ENCODE results near the gene MBTD1.

The MBTD1 gene

DNA sequence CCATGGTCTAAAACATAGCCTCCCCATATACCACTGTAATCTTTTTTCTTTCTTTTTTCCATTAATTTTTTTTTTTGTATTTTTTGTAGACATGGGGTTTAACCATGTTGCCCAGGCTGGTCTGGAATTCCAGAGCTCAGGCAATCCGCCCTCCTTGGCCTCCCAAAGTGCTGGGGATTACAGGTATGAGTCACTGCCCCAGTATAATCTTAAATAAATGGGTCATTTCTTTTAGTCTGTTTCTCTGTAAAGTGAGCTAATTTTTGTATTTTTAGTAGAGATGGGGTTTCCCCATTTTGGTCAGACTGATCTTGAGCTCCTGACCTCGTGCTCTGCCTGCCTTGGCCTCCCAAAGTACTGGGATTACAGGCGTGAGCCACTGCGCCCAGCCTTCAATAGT, 112.2 kb downstream of the MBTD1 start:
- no peak for DNase-seq (ENCODE audit: low read depth in 2 of 2)

DNA sequence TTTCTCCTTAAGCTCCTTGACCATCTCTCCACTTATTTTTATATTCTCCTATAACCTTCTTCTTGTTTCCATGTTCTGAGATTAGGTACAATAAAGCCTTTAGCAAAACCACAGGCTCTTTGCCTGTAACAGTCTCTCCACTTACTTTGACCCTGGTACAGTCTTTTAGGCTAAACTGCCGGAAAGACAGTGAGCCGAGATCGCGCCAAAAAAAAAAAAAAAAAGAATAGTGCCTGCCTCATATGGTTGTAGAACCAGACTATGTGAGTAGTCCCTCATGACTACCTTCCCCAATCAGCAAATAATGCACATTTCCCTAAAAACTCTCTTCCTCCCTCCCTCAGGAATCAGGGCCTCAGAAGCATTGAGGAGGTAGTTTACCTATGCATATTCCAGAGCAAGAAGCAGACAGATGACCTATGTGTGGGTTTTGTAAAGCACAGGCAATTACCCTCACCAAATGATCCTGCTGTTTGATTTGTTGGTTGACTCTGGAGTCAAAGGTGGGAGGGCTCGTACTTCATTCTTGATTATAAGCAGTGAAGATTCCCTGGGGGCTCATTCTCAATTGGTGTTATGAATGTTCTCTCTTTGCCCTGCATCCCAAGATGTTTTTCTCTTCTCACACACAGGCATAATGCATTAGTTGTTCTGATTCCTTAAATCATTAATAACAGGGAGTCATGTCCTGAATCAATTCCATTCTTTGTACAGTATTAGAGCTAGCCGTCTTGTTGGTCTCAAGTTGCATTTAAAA, 115.4 kb downstream of the MBTD1 start:
- no peak for DNase-seq (ENCODE audit: low read depth in 2 of 2)

DNA sequence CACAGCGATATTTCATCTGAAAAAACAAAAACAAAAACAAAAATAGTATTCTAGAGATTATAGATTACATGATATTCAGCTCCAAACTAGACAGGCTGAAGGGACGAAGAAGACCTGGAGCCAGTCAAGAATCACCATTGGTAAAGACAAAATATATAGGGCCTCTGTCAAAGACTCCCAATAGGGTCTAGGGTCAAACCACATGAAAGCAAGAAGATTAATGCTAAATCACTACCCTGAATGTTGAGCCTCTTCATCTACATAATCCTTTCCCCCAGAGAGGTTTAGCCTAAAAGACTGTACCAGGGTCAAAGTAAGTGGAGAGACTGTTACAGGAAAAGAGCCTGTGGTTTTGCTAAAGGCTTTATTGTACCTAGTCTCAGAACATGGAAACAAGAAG, 117.3 kb downstream of the MBTD1 start:
- DNase-seq (ENCODE audit: low read depth in 2 of 2) = no peak

DNA sequence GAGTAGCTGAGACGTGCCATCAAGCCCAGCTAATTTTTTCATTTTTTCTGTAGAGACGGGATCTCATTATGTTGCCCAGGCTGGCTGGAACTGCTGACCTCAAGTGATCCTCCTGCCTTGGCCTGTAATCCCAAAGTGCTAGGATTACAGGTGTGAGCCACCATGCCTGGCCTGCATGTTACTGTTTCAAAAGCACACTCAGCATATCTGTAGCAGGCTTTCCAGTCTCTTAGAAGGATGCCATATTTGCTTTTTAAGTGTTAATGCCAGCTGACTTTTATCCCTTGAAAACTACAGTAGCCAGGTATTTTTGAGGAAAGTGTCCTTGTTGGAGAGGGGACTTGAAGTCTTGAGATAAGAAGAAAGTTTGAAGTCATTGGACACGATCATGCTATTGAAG, 123.9 kb downstream of the MBTD1 start:
- DNase-seq (ENCODE audit: low read depth in 2 of 2) = no peak

- DNase-seq (ENCODE audit: low read depth in 2 of 2) = no peak
Measured at GRCh38 chr17:51133365-51133764, 126.5 kb downstream of the MBTD1 start.

DNA sequence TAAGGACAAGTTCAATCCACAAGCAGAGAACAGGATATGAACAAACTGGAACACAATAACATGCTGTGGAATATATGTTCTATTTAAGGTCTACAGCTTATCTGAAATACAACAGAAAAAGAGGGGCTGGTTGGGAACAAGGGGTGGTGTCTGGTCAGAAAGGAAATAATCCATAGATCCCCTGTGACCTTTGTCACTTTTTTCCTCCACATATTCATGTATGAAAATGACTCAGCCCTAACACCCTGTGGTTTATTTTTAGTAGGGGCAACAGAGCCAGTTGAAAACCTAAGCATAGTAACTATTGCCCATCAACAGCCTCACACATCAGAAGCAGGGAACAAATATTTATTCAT, 126.9 kb downstream of the MBTD1 start:
- no peak for DNase-seq (ENCODE audit: low read depth in 2 of 2)

- DNase-seq (ENCODE audit: low read depth in 2 of 2) = no peak
Measured at GRCh38 chr17:51128076-51128475, 131.8 kb downstream of the MBTD1 start.

Measured in stimulated activated CD8-positive, alpha-beta memory T cell treated with anti-CD3 and anti-CD28 coated beads, Interleukin-2, amount 100 ng/mL, for 1 hour (primary cell).